H9 (cell line): ENCODE results near the gene RCN2. TPM values are rescaled to one million over a fixed set of nuclear protein-coding genes. Genes with fewer than 3 reads are reported as not detected.

Experiments
- DNase-seq: peaks from one replicate; pipeline ENCODE4 v3.0.0-alpha.2; 2017
- H2AFZ ChIP-seq: one replicate; pipeline ENCODE4 v1.6.1; 2013; ENCODE audit warnings: mild to moderate bottlenecking, low read length, control low read depth, moderate library complexity
- H2AK5ac ChIP-seq: 2 replicates; pipeline ENCODE4 v1.6.1; 2013; ENCODE audit warnings: low read length, control low read depth, mixed read lengths; ENCODE audit not compliant: insufficient read length
- H2BK120ac ChIP-seq: one replicate; pipeline ENCODE4 v1.6.1; 2013; ENCODE audit warnings: low read depth, mild to moderate bottlenecking, low read length, control low read depth, inconsistent platforms; ENCODE audit not compliant: poor library complexity, severe bottlenecking
- H2BK12ac ChIP-seq: 2 replicates; pipeline ENCODE4 v1.6.1; 2013; ENCODE audit warnings: low read length, control low read depth, mixed read lengths, low read depth; ENCODE audit not compliant: insufficient read length
- H2BK15ac ChIP-seq: 2 replicates; pipeline ENCODE4 v1.6.1; 2013; ENCODE audit warnings: low read depth, low read length, control low read depth
- H2BK20ac ChIP-seq: one replicate; pipeline ENCODE4 v1.6.1; 2013; ENCODE audit warnings: low read depth, mild to moderate bottlenecking, low read length, control low read depth, inconsistent platforms; ENCODE audit not compliant: poor library complexity, severe bottlenecking
- H2BK5ac ChIP-seq: 2 replicates; pipeline ENCODE4 v1.6.1; 2013; ENCODE audit warnings: low read length, control low read depth, mixed read lengths; ENCODE audit not compliant: insufficient read length
- H3K14ac ChIP-seq: 2 replicates; pipeline ENCODE4 v1.6.1; 2013; ENCODE audit warnings: low read length, control low read depth; ENCODE audit not compliant: insufficient read depth
- H3K18ac ChIP-seq: 2 replicates; pipeline ENCODE4 v1.6.1; 2013; ENCODE audit warnings: low read depth, mild to moderate bottlenecking, mixed read lengths, low read length, control low read depth; ENCODE audit not compliant: insufficient read length
- H3K23ac ChIP-seq: 2 replicates; pipeline ENCODE4 v1.6.1; 2013; ENCODE audit warnings: low read length, control low read depth, mixed read lengths, low read depth; ENCODE audit not compliant: insufficient read length
- H3K23me2 ChIP-seq: 2 replicates; pipeline ENCODE4 v1.6.1; 2013; ENCODE audit warnings: low read depth, mild to moderate bottlenecking, mixed read lengths, low read length, control low read depth; ENCODE audit not compliant: insufficient read length, poor library complexity, severe bottlenecking
- H3K27ac ChIP-seq: 2 replicates; pipeline ENCODE4 v1.5.1; 2013; ENCODE audit warnings: low read length, control low read depth, mixed read lengths, low read depth; ENCODE audit not compliant: insufficient read length
- H3K27me3 ChIP-seq: 2 replicates; pipeline ENCODE4 v1.6.1; 2013; ENCODE audit warnings: low read length, control low read depth, inconsistent platforms; ENCODE audit not compliant: insufficient read depth
- H3K4ac ChIP-seq: 2 replicates; pipeline ENCODE4 v1.6.1; 2013; ENCODE audit warnings: low read depth, mild to moderate bottlenecking, control low read depth, inconsistent platforms, low read length, moderate library complexity
- H3K4me1 ChIP-seq: 2 replicates; pipeline ENCODE4 v1.6.1; 2013; ENCODE audit warnings: low read length, control low read depth, inconsistent platforms; ENCODE audit not compliant: insufficient read depth
- H3K4me2 ChIP-seq: 2 replicates; pipeline ENCODE4 v1.6.1; 2013; ENCODE audit warnings: low read length, control low read depth, mixed read lengths; ENCODE audit not compliant: insufficient read length, insufficient read depth
- H3K56ac ChIP-seq: 2 replicates; pipeline ENCODE4 v1.6.1; 2013; ENCODE audit warnings: low read depth, mild to moderate bottlenecking, mixed read lengths, low read length, control low read depth; ENCODE audit not compliant: insufficient read length
- H3K79me1 ChIP-seq: 2 replicates; pipeline ENCODE4 v1.6.1; 2013; ENCODE audit warnings: low read depth, mild to moderate bottlenecking, moderate library complexity, low read length, control low read depth, inconsistent platforms; ENCODE audit not compliant: insufficient read depth, poor library complexity, severe bottlenecking
- H3K79me2 ChIP-seq: 2 replicates; pipeline ENCODE4 v1.6.1; 2013; ENCODE audit warnings: low read length, control low read depth, inconsistent platforms; ENCODE audit not compliant: insufficient read depth
- H3K9ac ChIP-seq: 2 replicates; pipeline ENCODE4 v1.6.1; 2013; ENCODE audit warnings: low read length, control low read depth, mixed read lengths; ENCODE audit not compliant: insufficient read length; ENCODE audit errors: extremely low read depth
- H3K9me3 ChIP-seq: one replicate; pipeline ENCODE4 v1.6.1; 2013; ENCODE audit warnings: low read depth, low read length, inconsistent platforms; ENCODE audit not compliant: control insufficient read depth
- H3T11ph ChIP-seq: one replicate; pipeline ENCODE4 v1.6.1; 2013; ENCODE audit warnings: mild to moderate bottlenecking, low read length, control low read depth, inconsistent platforms
- H4K20me1 ChIP-seq: one replicate; pipeline ENCODE4 v1.6.1; 2013; ENCODE audit not compliant: control insufficient read depth, insufficient read length, insufficient read depth
- H4K5ac ChIP-seq: 2 replicates; pipeline ENCODE4 v1.6.1; 2013; ENCODE audit warnings: low read depth, mild to moderate bottlenecking, mixed read lengths, low read length, control low read depth; ENCODE audit not compliant: insufficient read length
- H4K8ac ChIP-seq: replicated peaks from 2 replicates; pipeline ENCODE4 v1.6.1; 2013; ENCODE audit warnings: low read length, control low read depth, mixed read lengths, low read depth; ENCODE audit not compliant: insufficient read length
- H4K91ac ChIP-seq: 2 replicates; pipeline ENCODE4 v1.6.1; 2013; ENCODE audit warnings: low read depth, mild to moderate bottlenecking, moderate library complexity, mixed read lengths, low read length, control low read depth; ENCODE audit not compliant: insufficient read length
- H3K27ac Mint-ChIP-seq, 3 experiments: 2 replicates in 2 of 3; 3 replicates in 1 of 3; pipeline ENCODE4 v1.8.0; 2020 to 2021; ENCODE audit warnings: mixed read lengths in 3 of 3, mild to moderate bottlenecking in 1 of 3, moderate library complexity in 1 of 3
- H3K27me3 Mint-ChIP-seq: 2 replicates; pipeline ENCODE4 v1.8.0; 2021; ENCODE audit warnings: low read depth, mild to moderate bottlenecking, moderate library complexity, mixed read lengths
- H3K36me3 Mint-ChIP-seq, 3 experiments: 2 replicates in 2 of 3; 3 replicates in 1 of 3; pipeline ENCODE4 v1.8.0; 2020 to 2021; ENCODE audit warnings: low read depth in 3 of 3, mixed read lengths in 3 of 3; ENCODE audit not compliant: insufficient read depth in 1 of 3
- H3K4me1 Mint-ChIP-seq, 2 experiments: 2 replicates each; pipeline ENCODE4 v1.8.0; 2020; ENCODE audit warnings: mixed read lengths in 2 of 2
- H3K4me3 Mint-ChIP-seq, 2 experiments: 2 replicates in 1 of 2; 3 replicates in 1 of 2; pipeline ENCODE4 v1.8.0; 2020 to 2021; ENCODE audit warnings: mild to moderate bottlenecking in 2 of 2, mixed read lengths in 2 of 2, moderate library complexity in 1 of 2
- H3K9me3 Mint-ChIP-seq, 2 experiments: 2 replicates in 1 of 2; 3 replicates in 1 of 2; pipeline ENCODE4 v1.8.0; 2020; ENCODE audit warnings: mild to moderate bottlenecking in 2 of 2, mixed read lengths in 2 of 2, moderate library complexity in 1 of 2
- WGBS: extraction: QIAGEN DNeasy Blood & Tissue Kit; methylation state at CpG from one replicate; pipeline ENCODE4 v1.1.7; 2013; ENCODE audit warnings: missing lambda C conversion rate, low lambda C conversion rate, mixed read lengths; ENCODE audit not compliant: insufficient read length; ENCODE audit errors: extremely low coverage; 5-methylcytosine and 5-hydroxymethylcytosine counted together
- total RNA-seq: library from RNA; stranded (reverse); gene quantifications from 2 replicates; pipeline ENCODE4 v1.2.1, GENCODE V29; 2021
- TF ChIP-seq, protein P1 (sequence below): fragments of 200-600 bp; sonication (generic); conservative IDR thresholded peaks from 3 replicates; pipeline ENCODE4 v1.8.0; 2021; ENCODE audit warnings: antibody characterized with exemption, mild to moderate bottlenecking

The RCN2 gene
- total RNA-seq, 1 experiment from 2014 or later, result 139 TPM

GRCh38 chr15:76935620-76936019, 4.1 kb downstream of the RCN2 start:
- Mint-ChIP-seq H3K4me1 (peaks cover 14 to 20% of the 10 kb centered on the region in 2 experiments), H3K9me3 (no peaks in the 10 kb centered on the region; a peak in 1 of 5 replicates), H3K36me3 (peaks cover 27 to 64% (median 63%) of the 10 kb centered on the region in 3 experiments), H3K4me3 (no peak overlapping the region), H3K27ac (no peak overlapping the region), H3K27me3 (no peaks in the 10 kb centered on the region)
- no peak overlapping the region for H2BK15ac ChIP-seq
- no peak overlapping the region for H3K18ac ChIP-seq
- peaks cover 6% of the 10 kb centered on the region; the same call in 1 of the 2 replicates for H3K79me2 ChIP-seq
- H4K91ac ChIP-seq, result no peak overlapping the region
- no peak overlapping the region for H4K8ac ChIP-seq
- no peak overlapping the region for H2BK5ac ChIP-seq
- no peak overlapping the region for H3K56ac ChIP-seq
- no peaks in the 10 kb centered on the region for H3K9me3 ChIP-seq
- no peak overlapping the region for H3K9ac ChIP-seq
- TF ChIP-seq, protein P1, sequence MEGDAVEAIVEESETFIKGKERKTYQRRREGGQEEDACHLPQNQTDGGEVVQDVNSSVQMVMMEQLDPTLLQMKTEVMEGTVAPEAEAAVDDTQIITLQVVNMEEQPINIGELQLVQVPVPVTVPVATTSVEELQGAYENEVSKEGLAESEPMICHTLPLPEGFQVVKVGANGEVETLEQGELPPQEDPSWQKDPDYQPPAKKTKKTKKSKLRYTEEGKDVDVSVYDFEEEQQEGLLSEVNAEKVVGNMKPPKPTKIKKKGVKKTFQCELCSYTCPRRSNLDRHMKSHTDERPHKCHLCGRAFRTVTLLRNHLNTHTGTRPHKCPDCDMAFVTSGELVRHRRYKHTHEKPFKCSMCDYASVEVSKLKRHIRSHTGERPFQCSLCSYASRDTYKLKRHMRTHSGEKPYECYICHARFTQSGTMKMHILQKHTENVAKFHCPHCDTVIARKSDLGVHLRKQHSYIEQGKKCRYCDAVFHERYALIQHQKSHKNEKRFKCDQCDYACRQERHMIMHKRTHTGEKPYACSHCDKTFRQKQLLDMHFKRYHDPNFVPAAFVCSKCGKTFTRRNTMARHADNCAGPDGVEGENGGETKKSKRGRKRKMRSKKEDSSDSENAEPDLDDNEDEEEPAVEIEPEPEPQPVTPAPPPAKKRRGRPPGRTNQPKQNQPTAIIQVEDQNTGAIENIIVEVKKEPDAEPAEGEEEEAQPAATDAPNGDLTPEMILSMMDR, result no peak
- no peaks in the 10 kb centered on the region for H4K20me1 ChIP-seq
- no peak for DNase-seq
- H2BK12ac ChIP-seq, result no peak overlapping the region
- no peaks in the 10 kb centered on the region for H3K23me2 ChIP-seq
- H3K23ac ChIP-seq, result no peak overlapping the region
- no CpG with 5 or more reads among the region's 2 CpGs for WGBS
- no peak overlapping the region for H2AK5ac ChIP-seq
- H4K5ac ChIP-seq, result no peak overlapping the region
- peaks cover 3% of the 10 kb centered on the region for H3K79me1 ChIP-seq
- no peak overlapping the region for H3T11ph ChIP-seq
- no peaks in the 10 kb centered on the region for H3K4me1 ChIP-seq
- no peak overlapping the region for H2AFZ ChIP-seq
- H3K14ac ChIP-seq, result no peak overlapping the region
- H3K27me3 ChIP-seq, result no peaks in the 10 kb centered on the region
- no peak overlapping the region for H2BK120ac ChIP-seq
- H3K4ac ChIP-seq, result no peak overlapping the region
- no peak overlapping the region for H3K27ac ChIP-seq
- no peak overlapping the region for H3K4me2 ChIP-seq
- no peak overlapping the region for H2BK20ac ChIP-seq
